ENCODE measurements around the gene LOXHD1.

GRCh38 chr18:46686186-46686585, 29.2 kb upstream of the LOXHD1 start:
- TF ChIP-seq POLR2A (IDR thresholded peaks at IDR 0.05) (no peak), CTCF (IDR thresholded peaks at IDR 0.05) (no peak)

Data from uterus (tissue), 2 donors.